Activated CD4-positive, alpha-beta T cell treated with anti-CD3 and anti-CD28 coated beads, Interleukin-2, amount 50 U/mL, for 24 hours (primary cell): ENCODE data around the gene NTM.

ENCODE experiments used
- DNase-seq, 2 donors: peaks; one replicate each; pipeline ENCODE4 v3.0.0-alpha.2; 2020; ENCODE audit warnings: low read depth in 1 of 2, low spot score in 1 of 2

Gene NTM

DNA sequence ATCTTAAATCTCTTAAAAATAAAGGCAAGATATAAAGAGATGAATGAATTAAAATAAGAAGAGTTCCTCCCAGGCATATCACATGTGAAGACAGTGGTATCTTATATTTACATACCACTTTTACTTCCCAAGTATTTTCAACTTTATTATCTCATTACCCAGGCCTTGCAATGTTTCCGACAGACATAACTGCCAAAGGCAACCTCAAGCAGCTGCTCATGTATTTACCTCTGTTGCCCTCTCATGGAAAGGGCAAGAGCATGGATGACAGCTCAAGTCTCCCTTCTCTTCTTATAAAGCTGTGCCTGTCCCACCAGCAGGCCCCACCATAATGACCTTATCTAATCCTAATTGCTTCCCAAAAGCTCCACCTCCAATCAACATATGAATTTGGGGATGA lies 894.2 kb downstream of the NTM start:
- no peak for DNase-seq

DNA sequence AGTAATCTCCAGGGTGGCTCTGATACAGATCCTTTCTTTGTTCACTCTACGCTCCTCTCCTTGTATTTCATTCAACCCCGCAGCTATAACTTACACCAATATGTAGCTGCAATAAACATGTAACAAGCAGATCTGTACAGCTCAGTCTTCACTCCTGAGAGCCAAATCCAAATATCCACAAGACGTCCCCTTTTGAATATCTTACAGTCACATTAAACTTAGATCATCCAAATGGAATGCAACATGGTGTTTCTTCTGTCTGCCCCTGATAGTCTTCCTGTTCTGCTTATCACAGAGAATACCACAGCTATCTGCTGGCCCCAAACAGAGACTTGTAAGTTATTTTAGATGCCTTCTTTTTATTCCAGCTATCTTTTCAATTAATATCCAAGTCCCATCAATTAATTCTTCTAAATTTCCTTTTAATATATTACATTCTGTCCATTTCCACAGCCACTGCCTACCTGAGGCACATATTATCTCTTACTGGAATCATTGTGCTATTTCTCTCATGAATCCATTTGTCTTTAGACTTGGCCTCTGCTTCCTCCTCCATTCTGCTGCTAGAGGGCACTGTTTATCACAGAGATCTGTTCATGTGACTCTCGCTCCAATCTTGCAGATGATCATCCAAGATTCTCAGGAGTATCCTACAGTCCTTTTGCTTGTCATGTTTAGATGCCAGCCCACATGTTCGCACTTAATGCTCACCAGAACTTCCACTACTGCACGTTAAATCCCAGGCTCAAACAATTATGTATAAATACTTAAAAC lies 908.6 kb downstream of the NTM start:
- no peak for DNase-seq

- no peak for DNase-seq
Observed at GRCh38 chr11:132284048-132284447, 913.6 kb downstream of the NTM start.

DNA sequence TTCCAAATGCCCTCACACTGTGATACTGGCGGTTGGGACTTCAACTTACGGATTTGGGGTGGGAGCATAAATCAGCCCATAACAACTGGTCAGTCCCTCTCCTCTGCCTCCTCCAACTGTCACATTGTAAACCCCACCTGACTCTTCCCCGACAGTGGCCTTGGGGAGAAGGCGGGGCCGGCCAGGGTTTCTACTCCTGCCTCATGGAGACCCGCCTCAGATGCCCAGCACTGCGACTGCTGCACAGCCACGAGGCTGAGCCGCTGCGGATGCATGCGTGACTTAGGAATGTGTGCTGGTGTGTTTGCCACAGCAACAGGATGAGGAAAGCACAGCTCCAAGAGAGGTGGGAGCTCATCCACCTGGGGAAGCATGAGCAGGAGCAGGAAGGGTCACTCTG lies 914.2 kb downstream of the NTM start:
- no peak for DNase-seq

DNA sequence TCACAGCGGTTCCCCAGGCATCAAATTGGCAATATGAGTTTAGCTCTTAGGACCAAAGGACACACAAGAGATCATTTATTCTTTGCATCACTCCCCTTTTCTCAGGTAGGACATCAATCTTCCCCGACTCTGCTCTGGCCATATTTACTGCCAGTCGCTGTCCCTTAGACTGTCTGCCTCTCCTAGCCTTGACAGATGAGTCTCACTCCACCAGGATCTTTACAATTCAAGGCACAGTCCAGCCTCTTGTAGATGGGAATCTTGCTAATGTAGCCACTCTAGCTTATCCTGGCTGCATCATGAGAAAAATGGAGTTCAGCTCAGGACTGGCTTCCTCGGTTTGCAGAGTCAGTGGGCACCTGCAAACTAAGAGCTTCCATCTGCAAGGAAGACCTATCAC lies 915.2 kb downstream of the NTM start:
- no peak for DNase-seq

GRCh38 chr11:132286106-132286505 lies 915.7 kb downstream of the NTM start:
- DNase-seq: no peak

- DNase-seq: no peak
Observed at GRCh38 chr11:132288036-132288435, 917.6 kb downstream of the NTM start.

DNA sequence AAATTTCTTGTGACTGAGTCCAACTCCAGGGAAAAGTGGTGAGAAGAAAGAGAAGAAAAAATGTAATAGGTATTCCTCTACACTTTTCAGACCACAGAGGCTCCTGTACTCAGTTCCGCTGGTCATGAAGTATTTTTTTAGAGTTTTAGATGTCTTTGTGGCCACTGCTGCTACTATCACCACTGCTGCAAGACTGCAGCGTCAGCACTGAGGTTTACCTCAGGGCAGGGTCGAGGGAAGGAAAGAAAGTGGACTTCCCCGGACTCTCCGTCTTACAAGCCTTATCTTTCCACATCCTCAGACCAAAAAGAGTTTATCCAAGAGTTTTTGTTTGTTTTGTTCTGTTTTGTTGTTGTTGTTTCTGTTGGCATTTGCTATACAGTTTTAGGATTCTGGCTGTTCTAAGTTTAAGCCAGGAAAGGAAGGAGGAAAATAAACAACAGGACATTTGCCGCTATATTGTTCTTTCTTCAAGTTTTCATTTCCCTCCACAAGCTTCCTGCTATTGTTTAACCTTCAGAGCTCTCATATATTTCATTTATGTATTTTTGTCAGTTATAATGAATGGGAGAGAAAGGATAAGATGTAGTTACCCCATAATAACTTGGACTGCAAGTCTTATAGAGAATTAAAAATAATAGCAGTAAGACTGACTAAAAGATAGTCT lies 919.3 kb downstream of the NTM start:
- DNase-seq: no peak

GRCh38 chr11:132293586-132293985 lies 923.2 kb downstream of the NTM start:
- no peak for DNase-seq

GRCh38 chr11:132296946-132297610 lies 926.7 kb downstream of the NTM start:
- DNase-seq: no peak

GRCh38 chr11:132298357-132298756 lies 927.9 kb downstream of the NTM start:
- no peak for DNase-seq

- no peak for DNase-seq
Observed at GRCh38 chr11:132300283-132300682, 929.9 kb downstream of the NTM start.

DNA sequence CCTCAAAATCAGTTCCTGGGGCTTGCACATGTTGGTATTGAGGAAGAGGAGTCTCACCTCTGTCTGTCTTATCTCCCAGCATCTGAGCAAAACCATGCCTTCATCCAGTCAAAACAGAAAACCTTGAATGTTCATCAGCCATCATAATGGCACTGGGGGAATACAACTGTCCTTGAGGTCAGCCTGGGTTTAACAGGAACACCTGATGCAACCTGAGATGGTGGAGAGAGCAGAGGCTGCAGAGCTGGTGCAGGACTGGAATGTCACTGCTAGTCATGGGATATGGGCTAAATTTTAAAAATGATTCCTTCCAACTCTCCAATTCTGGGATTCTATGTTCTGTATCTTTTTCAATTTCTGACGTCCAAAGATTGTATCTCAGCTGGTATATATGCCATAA lies 931.0 kb downstream of the NTM start:
- DNase-seq: no peak

- no peak for DNase-seq
Observed at GRCh38 chr11:132301900-132302299, 931.5 kb downstream of the NTM start.

DNA sequence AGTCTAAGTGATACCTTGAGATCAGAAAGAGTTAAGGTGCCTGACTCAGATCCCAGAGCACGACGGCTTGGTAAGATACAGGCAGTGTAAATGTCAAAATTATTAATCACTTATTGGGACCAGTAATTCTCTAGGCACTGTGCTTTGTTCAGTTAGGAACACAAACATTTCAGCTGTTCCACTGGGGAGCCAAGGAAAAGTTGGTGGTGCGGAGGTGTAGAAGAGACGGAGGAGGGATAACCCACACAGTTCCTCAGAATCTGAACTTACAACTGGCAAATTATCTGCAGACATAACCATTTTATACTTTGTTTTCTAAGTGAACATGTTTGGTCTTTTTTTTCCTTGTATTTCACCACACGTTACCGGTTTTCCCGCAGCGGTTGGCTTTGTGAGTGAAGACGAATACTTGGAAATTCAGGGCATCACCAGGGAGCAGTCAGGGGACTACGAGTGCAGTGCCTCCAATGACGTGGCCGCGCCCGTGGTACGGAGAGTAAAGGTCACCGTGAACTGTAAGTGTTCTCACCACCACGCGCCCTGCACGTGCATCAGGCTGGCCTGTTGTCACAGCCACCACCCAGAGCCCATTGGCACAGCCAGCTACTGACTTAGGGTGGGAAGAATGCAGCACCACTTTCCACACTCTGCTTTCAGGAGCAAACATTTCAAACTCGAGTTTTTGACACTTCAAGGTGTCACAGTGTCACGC lies 937.0 kb downstream of the NTM start:
- no peak for DNase-seq

DNA sequence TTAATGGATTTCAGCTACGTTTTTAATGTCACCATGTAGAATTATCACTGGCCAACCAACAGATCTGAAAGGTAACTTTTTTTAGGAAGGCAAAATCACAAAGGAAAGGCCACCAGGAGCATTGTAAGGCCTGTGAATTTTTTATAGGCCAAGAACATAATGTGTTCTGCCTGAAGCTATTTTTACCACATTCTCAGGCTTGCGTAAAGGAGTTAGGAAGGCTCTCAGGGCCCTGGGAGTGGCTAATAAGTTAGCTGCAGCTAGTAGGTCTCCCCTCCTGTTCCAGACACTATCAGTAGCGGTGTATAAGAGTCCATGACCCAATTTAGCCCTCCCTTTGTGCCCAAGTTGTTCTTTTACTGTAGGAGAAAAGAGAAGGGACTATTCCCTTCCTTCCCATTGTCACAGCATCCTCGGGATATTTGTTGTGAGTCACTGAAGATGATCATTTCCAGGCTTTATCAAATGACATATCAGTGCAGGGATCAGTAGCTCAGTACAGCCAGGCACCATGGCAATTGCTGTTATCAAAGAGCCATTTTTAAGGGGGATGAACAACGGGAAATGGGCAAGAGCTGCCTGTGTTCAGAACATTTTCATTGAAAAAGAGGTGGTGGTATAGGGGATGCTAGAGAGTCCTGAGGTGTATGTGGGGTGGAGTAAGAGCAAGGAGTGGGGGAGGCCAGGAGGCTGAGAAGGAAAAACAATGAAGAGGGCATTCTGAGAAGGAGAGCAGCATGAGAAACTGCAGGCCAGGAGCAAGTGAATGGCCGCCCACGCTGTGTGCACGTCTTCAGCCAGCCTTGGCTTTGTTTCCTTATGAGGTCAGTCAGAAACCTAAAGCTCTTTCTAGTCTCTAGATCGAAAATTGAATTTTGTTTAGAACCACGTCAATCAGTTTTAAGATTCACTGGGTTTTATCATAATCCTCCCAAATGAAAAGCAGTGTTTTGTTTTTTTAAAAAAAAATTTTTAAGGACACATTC lies 940.3 kb downstream of the NTM start:
- DNase-seq: no peak

- no peak for DNase-seq
Observed at GRCh38 chr11:132311703-132312102, 941.3 kb downstream of the NTM start.

- no peak for DNase-seq
Observed at GRCh38 chr11:132312161-132312560, 941.7 kb downstream of the NTM start.

GRCh38 chr11:132312701-132313111 lies 942.3 kb downstream of the NTM start:
- DNase-seq: no peak

- DNase-seq: no peak
Observed at GRCh38 chr11:132314911-132315455, 944.6 kb downstream of the NTM start.
